K562 (cell line): ENCODE measurements around the gene RELL1. TPM values are rescaled to one million over a fixed set of nuclear protein-coding genes. Genes with fewer than 3 reads are reported as not detected.

ENCODE experiments used
- ATAC-seq: fragments of 200-7000 bp; cut with Tn5 transposase; 3 replicates; pipeline ENCODE4 v1.9.1; 2020; ENCODE audit warnings: moderate library complexity
- BruUV-seq: library from RNA; stranded (reverse); fragments of 400-500 nt; replicated peaks from 2 replicates; lab custom pipeline; 2021; lab: Mats Ljungman, UMichigan
- CTCF ChIA-PET: fragments of 300-600 bp; formaldehyde crosslinking; extraction: SDS; loops from one replicate; lab custom pipeline; 2021; ENCODE audit warnings: low intra/inter-chr PET ratio; lab: Yijun Ruan, JAX
- POLR2A ChIA-PET: fragments of 300-600, 350-650 bp; sonication (Branson Sonifier 250); formaldehyde crosslinking; extraction: SDS; loops from one replicate; lab custom pipeline; 2021; ENCODE audit warnings: antibody characterized with exemption, inconsistent platforms; lab: Yijun Ruan, JAX
- DNase-seq, 4 experiments: peaks; one replicate each; pipeline versions ENCODE4 v3.0.0 to v3.0.0-alpha.2; 2011 to 2018; ENCODE audit warnings: low spot score in 3 of 4, mixed read lengths in 3 of 4; ENCODE audit errors: extremely low read depth in 1 of 4
- FAIRE-seq: peaks from 2 replicates; lab custom pipeline; 2011; peaks lifted over from hg19 to GRCh38; lab: Jason Lieb, UNC
- H2AFZ ChIP-seq: 2 replicates; pipeline ENCODE4 v1.6.0; 2011; ENCODE audit warnings: low read depth, low read length, control low read depth, inconsistent platforms
- H3K27ac ChIP-seq: fragments of 200-600 bp; 3 replicates; pipeline ENCODE4 v1.8.0; 2011; ENCODE audit warnings: low read depth, mild to moderate bottlenecking, control low read depth, inconsistent platforms, low read length, moderate library complexity, mixed read lengths; ENCODE audit errors: extremely low read depth
- H3K27me3 ChIP-seq, 2 experiments: fragments of 300-600 bp in 1 of 2; 2 replicates in 1 of 2; 3 replicates in 1 of 2; pipeline versions ENCODE4 v1.6.0 to v1.8.0; 2011; ENCODE audit warnings: inconsistent platforms in 2 of 2, low read length in 2 of 2, mild to moderate bottlenecking in 1 of 2, mixed read lengths in 1 of 2, moderate library complexity in 1 of 2; ENCODE audit not compliant: control insufficient read depth in 2 of 2, insufficient read depth in 2 of 2
- H3K36me3 ChIP-seq: fragments of 300-600 bp; 3 replicates; pipeline ENCODE4 v1.8.0; 2011; ENCODE audit warnings: mild to moderate bottlenecking, low read length, inconsistent platforms; ENCODE audit not compliant: control insufficient read depth, insufficient read depth
- H3K4me1 ChIP-seq, 2 experiments: fragments of 200-600 bp in 1 of 2; replicated peaks in 1 of 2; 2 replicates in 1 of 2; 3 replicates in 1 of 2; pipeline versions ENCODE4 v1.5.1 to v1.8.0; 2011; ENCODE audit warnings: inconsistent platforms in 2 of 2, low read length in 2 of 2, mild to moderate bottlenecking in 1 of 2, mixed read lengths in 1 of 2, moderate library complexity in 1 of 2; ENCODE audit not compliant: control insufficient read depth in 2 of 2, insufficient read depth in 2 of 2
- H3K4me2 ChIP-seq: 2 replicates; pipeline ENCODE4 v1.6.1; 2011; ENCODE audit warnings: low read length, control low read depth, inconsistent platforms, mixed read lengths; ENCODE audit not compliant: insufficient read depth
- H3K4me3 ChIP-seq: fragments of 200-600 bp; sonication (generic), shearing (Covaris generic); 2 replicates; pipeline ENCODE4 v1.5.1; 2016; ENCODE audit warnings: control low read depth, inconsistent platforms
- H3K79me2 ChIP-seq: fragments of 200-600 bp; 3 replicates; pipeline ENCODE4 v1.8.0; 2011; ENCODE audit warnings: low read length, inconsistent platforms; ENCODE audit not compliant: control insufficient read depth, insufficient read depth
- H3K9ac ChIP-seq, 2 experiments: 2 replicates each; pipeline versions ENCODE4 v1.6.0 to v1.6.1; 2011; ENCODE audit warnings: low read depth in 2 of 2, low read length in 2 of 2, control low read depth in 1 of 2, inconsistent platforms in 1 of 2, mild to moderate bottlenecking in 1 of 2, mixed read lengths in 1 of 2; ENCODE audit not compliant: insufficient read depth in 1 of 2
- H3K9me1 ChIP-seq: one replicate; pipeline ENCODE4 v1.6.0; 2011; ENCODE audit warnings: inconsistent platforms, mild to moderate bottlenecking, low read length, moderate library complexity; ENCODE audit not compliant: control insufficient read depth, insufficient read depth
- H3K9me3 ChIP-seq: replicated peaks from 2 replicates; pipeline ENCODE4 v1.5.1; 2011; ENCODE audit warnings: low read depth, low read length, inconsistent platforms; ENCODE audit not compliant: control insufficient read depth, insufficient read depth
- H4K20me1 ChIP-seq: replicated peaks from 2 replicates; pipeline ENCODE4 v1.6.1; 2011; ENCODE audit warnings: low read length, inconsistent platforms, mixed read lengths; ENCODE audit not compliant: control insufficient read depth, insufficient read depth
- CBX1 ChIP-seq: sonication (generic); IDR thresholded peaks from 2 replicates; pipeline ENCODE4 v1.6.1; 2016; ENCODE audit warnings: antibody characterized with exemption, low read depth, mild to moderate bottlenecking
- STAG1 ChIP-seq: sonication (generic); formaldehyde crosslinking; IDR thresholded peaks from 2 replicates; pipeline ENCODE4 v1.5.0; 2020; ENCODE audit warnings: missing genetic modification reagents, borderline replicate concordance
- TCF3 ChIP-seq: sonication (generic); formaldehyde crosslinking; IDR thresholded peaks from 2 replicates; pipeline ENCODE4 v1.4.0; 2020; ENCODE audit warnings: mild to moderate bottlenecking, missing genetic modification reagents
- ZBTB11 ChIP-seq, 3 experiments: fragments of 200-800 bp in 1 of 3; fragments of 250-450 bp in 1 of 3; fragments of 450-650 bp in 1 of 3; sonication (Bioruptor Pico) in 1 of 3; sonication (Bioruptor generic) in 1 of 3; formaldehyde crosslinking in 1 of 3; IDR thresholded peaks; 2 replicates each; pipeline versions ENCODE4 v1.6.1 to v1.8.0; 2016 to 2022; ENCODE audit warnings: mild to moderate bottlenecking in 2 of 3, missing genetic modification characterization in 2 of 3, missing compliant biosample characterization in 1 of 3, moderate library complexity in 1 of 3
- ZFP91 ChIP-seq: sonication (generic); formaldehyde crosslinking; IDR thresholded peaks from 2 replicates; pipeline ENCODE4 v1.8.0; 2022; ENCODE audit warnings: mild to moderate bottlenecking, missing genetic modification reagents
- ZNF282 ChIP-seq: sonication (generic); formaldehyde crosslinking; IDR thresholded peaks from 2 replicates; pipeline ENCODE4 v1.8.1; 2023; ENCODE audit warnings: missing genetic modification reagents
- ZNF408 ChIP-seq: fragments of 250-450 bp; sonication (Bioruptor Pico); IDR thresholded peaks from 2 replicates; pipeline ENCODE4 v1.4.0; 2020; ENCODE audit warnings: low read depth, mild to moderate bottlenecking, moderate library complexity
- WGBS: fragments of 100-300 bp; shearing (Covaris generic); methylation state at CpG from one replicate; pipeline ENCODE4 v1.1.6; 2016; ENCODE audit warnings: low coverage, mixed read lengths; ENCODE audit not compliant: insufficient coverage; ENCODE audit errors: missing lambda C conversion rate; 5-methylcytosine and 5-hydroxymethylcytosine counted together
- in situ Hi-C: fragments of 300-500 bp; cut with MboI; formaldehyde crosslinking; loops from 4 replicates; pipeline ENCODE4 v1.15.0; 2018; ENCODE audit warnings: inconsistent platforms, mixed read lengths
- intact Hi-C: fragments of 100-400 bp; cut with micrococcal nuclease; formaldehyde crosslinking; loops from 2 replicates; pipeline ENCODE4 v1.14.2; 2022
- polyA plus RNA-seq, 8 experiments: library from polyadenylated mRNA; depleted of rRNA in 4 of 8; stranded (reverse) in 5 of 8; unstranded in 3 of 8; fragments of >200 nt; fragmentation: Nextera tagmentation in 2 of 8; fragmentation: Illumina TruSeq in 1 of 8; extraction: Ambion mirVana in 2 of 8; extraction: Trizol in 1 of 8; gene quantifications; 2 replicates each; pipeline versions ENCODE4 v1.2.1 to v1.2.3, GENCODE V29; 2011 to 2014; ENCODE audit warnings: inconsistent platforms in 1 of 8, missing spikeins in 1 of 8
- total RNA-seq, 7 experiments: library from RNA; depleted of rRNA in 6 of 7; stranded (reverse); fragments of >200 nt in 6 of 7; fragmentation: Illumina TruSeq in 2 of 7; extraction: Trizol in 2 of 7; gene quantifications; 2 replicates each; pipeline versions ENCODE4 v1.2.1 to v1.2.3, GENCODE V29; 2011 to 2021; ENCODE audit warnings: low replicate concordance in 1 of 7
- TF ChIP-seq, protein P1 (sequence below): fragments of 450-650 bp; IDR thresholded peaks from 2 replicates; pipeline ENCODE4 v1.6.1; 2016; ENCODE audit warnings: mild to moderate bottlenecking
- TF ChIP-seq, protein P2 (sequence below): fragments of 250-450 bp; sonication (Bioruptor Pico); IDR thresholded peaks from 2 replicates; pipeline ENCODE4 v1.5.0; 2020; ENCODE audit warnings: mild to moderate bottlenecking

RELL1 gene
- total and polyA plus RNA-seq, 9 of the 15 experiments (the other 6 are each of a cell fraction or from before 2014, with no cell fraction given): 0.06 to 3.5 (median 1.7) TPM; not detected in 1

DNA sequence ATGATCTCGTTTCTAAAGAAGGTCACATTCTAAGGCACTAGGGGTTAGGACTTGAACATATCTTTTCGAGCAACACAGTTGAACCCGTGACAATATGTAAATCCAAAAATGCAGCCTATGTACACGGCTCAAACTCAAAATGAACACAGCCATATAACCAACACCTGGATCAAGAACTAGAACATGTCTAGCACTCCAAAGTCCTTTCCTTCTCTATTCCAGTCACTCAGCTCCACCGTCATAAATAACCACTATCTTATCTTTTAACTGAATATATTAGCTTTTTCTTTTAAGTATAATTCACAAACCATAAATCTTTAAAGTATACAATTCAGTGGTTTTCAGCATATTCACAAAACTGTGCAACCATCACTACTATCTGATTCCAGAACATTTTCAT is 19.4 kb upstream of the RELL1 start (continued):
- no peak for TF ChIP-seq ZBTB11 (CRISPR knock-in tag; IDR thresholded peaks at IDR 0.05)

GRCh38 chr4:37699868-37700481 is 13.8 kb upstream of the RELL1 start:
- Histone ChIP-seq H3K9me3 (no peaks in the 10 kb centered on the region), H3K4me1 (no peaks in the 10 kb centered on the region), H3K27ac (no peak overlapping the region), H4K20me1 (no peaks in the 10 kb centered on the region), H3K9ac (no peak overlapping the region), H2AFZ (no peak overlapping the region), H3K79me2 (no peaks in the 10 kb centered on the region), H3K9me1 (no peaks in the 10 kb centered on the region), H3K4me3 (no peak overlapping the region), H3K36me3 (no peaks in the 10 kb centered on the region), H3K4me2 (no peak overlapping the region), H3K27me3 (peaks cover 0 to 8% of the 10 kb centered on the region in 2 experiments; a peak in 2 of 5 replicates)
- in situ Hi-C loops (no loop called here), intact Hi-C loops (no loop called here)
- CTCF ChIA-PET: no interaction called here
- FAIRE-seq: no peak
- no peak for ATAC-seq
- no TSS peak for BruUV-seq
- 4% methylated on average over 5 of the region's 5 CpGs for WGBS
- POLR2A ChIA-PET: no interaction called here
- DNase-seq: no peak
- TF ChIP-seq ZNF408 (CRISPR knock-in tag) (no peak), ZFP91 (CRISPR knock-in tag) (no peak), ZNF282 (no peak), TCF3 (CRISPR knock-in tag) (no peak), CBX1 (no peak), STAG1 (no peak)
- TF ChIP-seq, protein P1, sequence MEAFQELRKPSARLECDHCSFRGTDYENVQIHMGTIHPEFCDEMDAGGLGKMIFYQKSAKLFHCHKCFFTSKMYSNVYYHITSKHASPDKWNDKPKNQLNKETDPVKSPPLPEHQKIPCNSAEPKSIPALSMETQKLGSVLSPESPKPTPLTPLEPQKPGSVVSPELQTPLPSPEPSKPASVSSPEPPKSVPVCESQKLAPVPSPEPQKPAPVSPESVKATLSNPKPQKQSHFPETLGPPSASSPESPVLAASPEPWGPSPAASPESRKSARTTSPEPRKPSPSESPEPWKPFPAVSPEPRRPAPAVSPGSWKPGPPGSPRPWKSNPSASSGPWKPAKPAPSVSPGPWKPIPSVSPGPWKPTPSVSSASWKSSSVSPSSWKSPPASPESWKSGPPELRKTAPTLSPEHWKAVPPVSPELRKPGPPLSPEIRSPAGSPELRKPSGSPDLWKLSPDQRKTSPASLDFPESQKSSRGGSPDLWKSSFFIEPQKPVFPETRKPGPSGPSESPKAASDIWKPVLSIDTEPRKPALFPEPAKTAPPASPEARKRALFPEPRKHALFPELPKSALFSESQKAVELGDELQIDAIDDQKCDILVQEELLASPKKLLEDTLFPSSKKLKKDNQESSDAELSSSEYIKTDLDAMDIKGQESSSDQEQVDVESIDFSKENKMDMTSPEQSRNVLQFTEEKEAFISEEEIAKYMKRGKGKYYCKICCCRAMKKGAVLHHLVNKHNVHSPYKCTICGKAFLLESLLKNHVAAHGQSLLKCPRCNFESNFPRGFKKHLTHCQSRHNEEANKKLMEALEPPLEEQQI: no peak
- TF ChIP-seq, protein P2, sequence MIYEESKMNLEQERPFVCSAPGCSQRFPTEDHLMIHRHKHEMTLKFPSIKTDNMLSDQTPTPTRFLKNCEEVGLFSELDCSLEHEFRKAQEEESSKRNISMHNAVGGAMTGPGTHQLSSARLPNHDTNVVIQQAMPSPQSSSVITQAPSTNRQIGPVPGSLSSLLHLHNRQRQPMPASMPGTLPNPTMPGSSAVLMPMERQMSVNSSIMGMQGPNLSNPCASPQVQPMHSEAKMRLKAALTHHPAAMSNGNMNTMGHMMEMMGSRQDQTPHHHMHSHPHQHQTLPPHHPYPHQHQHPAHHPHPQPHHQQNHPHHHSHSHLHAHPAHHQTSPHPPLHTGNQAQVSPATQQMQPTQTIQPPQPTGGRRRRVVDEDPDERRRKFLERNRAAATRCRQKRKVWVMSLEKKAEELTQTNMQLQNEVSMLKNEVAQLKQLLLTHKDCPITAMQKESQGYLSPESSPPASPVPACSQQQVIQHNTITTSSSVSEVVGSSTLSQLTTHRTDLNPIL (CRISPR knock-in tag): no peak
